ENCODE measurements around the gene ZNF446.
A peak's percentile ranks its signal among the peaks of the same experiment; 100 is the strongest.

ZNF446 gene

DNA sequence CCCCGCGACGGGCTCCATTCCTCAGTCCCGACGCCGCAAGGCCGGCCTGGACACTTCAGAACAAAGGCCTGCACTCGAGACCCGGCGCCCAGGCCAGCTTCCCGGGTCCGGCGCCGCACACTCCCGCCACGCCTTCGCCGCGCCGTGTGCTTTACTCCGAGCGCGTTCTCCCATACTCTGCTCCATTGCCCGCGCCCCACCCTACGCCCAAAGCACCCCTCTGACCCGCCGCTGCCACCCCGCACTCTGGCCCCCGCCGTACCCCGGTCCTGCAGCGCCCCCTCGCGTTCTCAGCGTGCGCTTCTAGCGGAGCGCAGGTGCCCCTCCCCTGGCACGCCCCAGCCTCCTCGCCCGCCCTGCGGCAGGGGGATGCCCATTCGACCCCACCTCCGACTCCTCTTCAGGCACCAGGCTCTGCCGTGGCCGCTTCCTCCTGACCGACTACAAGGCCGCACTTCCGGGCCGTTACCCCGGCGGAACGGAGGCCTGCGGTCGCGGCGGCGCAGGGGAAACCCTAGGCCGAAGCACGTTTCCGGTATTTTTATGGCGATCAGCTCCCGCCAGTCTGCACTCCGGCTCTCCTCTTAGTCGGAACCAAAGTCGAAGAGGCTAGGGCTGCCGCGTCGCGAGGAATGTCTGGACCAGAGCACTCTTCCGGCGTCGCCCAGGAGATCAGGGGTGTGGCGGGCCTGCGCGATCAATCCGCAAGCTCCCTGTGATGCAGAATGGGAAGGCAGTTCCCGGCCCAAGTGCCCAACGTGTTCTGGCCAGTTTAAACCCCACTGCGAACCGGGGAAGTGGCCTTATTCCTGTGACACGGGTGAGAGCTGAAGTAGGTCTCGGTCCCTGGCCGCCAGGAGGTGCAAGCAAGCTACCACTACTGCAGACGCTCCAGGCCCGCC, 43.5 kb downstream of the ZNF446 start, which contains the start of gene ZBTB45:
Gene ZBTB45, minus strand, starts transcription at position 456 of the 902 bp plus-strand sequence. CDS start 2,137 bp downstream, outside the sequence.
- H2BK15ac ChIP-seq (ENCODE audit: low read length): peak within 1 kb of the TSS; percentile 75
- H2AFZ ChIP-seq (ENCODE audit: low read length): peak within 1 kb of the TSS; percentile 90
- H4K8ac ChIP-seq (ENCODE audit: low read depth, low read length): no peak within 1 kb of the TSS
- H2AK5ac ChIP-seq (ENCODE audit: low read depth, low read length): peak within 1 kb of the TSS; percentile 99
- DNase-seq (ENCODE audit: low spot score): peak; percentile 90
- H2BK12ac ChIP-seq (ENCODE audit: low read length): peak within 1 kb of the TSS; percentile 58
- H3K4me1 ChIP-seq (ENCODE audit: control insufficient read depth in 2 of 2, insufficient read depth in 1 of 2, low read depth in 1 of 2, low read length in 2 of 2): peaks cover 9 to 12% of the 10 kb centered on the region in 2 donors
- no peaks in the 10 kb centered on the region for H3K9me3 ChIP-seq (replicated peaks in 1 of 2; ENCODE audit: control insufficient read depth in 2 of 2, insufficient read depth in 1 of 2, low read depth in 1 of 2, low read length in 2 of 2)
- peak within 1 kb of the TSS; percentile 98 for H3K23ac ChIP-seq (ENCODE audit: low read depth, low read length, poor library complexity)
- H3K27ac ChIP-seq (replicated peaks; ENCODE audit: low read length): peak within 1 kb of the TSS; percentile 94
- peak within 1 kb of the TSS; percentile 53 to 89 for H3K4me3 ChIP-seq (ENCODE audit: low read length in 2 of 2)
- peak within 1 kb of the TSS; percentile 85 for H4K91ac ChIP-seq (ENCODE audit: low read depth, low read length, poor library complexity)
- H3K36me3 ChIP-seq (replicated peaks in 1 of 2; ENCODE audit: control insufficient read depth in 2 of 2, insufficient read depth in 2 of 2, low read length in 2 of 2): peaks cover 19 to 27% of the 10 kb centered on the region in 2 donors
- H2BK120ac ChIP-seq (ENCODE audit: low read depth, low read length): peak within 1 kb of the TSS; percentile 72
- peak within 1 kb of the TSS; percentile 99 for H3K9ac ChIP-seq (ENCODE audit: low read depth, low read length, poor library complexity)
- H3K4ac ChIP-seq (ENCODE audit: low read length): peak within 1 kb of the TSS; percentile 99
- H3K18ac ChIP-seq (ENCODE audit: low read length): peak within 1 kb of the TSS; percentile 99
- peak within 1 kb of the TSS; percentile 85 for H3K14ac ChIP-seq (ENCODE audit: low read length)
- peak within 1 kb of the TSS; percentile 85 for H3K4me2 ChIP-seq (ENCODE audit: insufficient read depth, low read length, poor library complexity, severe bottlenecking)
- no CpG with 5 or more reads among the region's 87 CpGs for WGBS, 2 donors (ENCODE audit: extremely low coverage in 2 of 2, insufficient read length in 2 of 2, insufficient replicate concordance in 1 of 2)
- peaks cover 14% of the 10 kb centered on the region for H3K79me1 ChIP-seq (ENCODE audit: low read depth, low read length)
- no peaks in the 10 kb centered on the region for H3K27me3 ChIP-seq (ENCODE audit: control insufficient read depth in 3 of 3, insufficient read depth in 3 of 3, low read depth in 1 of 3, low read length in 3 of 3)
- peak within 1 kb of the TSS; percentile 93 for H2BK5ac ChIP-seq (ENCODE audit: low read length)

- no peak for DNase-seq (ENCODE audit: low spot score)
- peak overlapping the region; percentile 44 for H2BK120ac ChIP-seq (ENCODE audit: low read depth, low read length)
- H2BK5ac ChIP-seq (ENCODE audit: low read length): peak overlapping the region; percentile 93
- peaks cover 9 to 11% of the 10 kb centered on the region in 2 donors for H3K4me1 ChIP-seq (ENCODE audit: control insufficient read depth in 2 of 2, insufficient read depth in 1 of 2, low read depth in 1 of 2, low read length in 2 of 2)
- no peaks in the 10 kb centered on the region for H3K9me3 ChIP-seq (replicated peaks in 1 of 2; ENCODE audit: control insufficient read depth in 2 of 2, insufficient read depth in 1 of 2, low read depth in 1 of 2, low read length in 2 of 2)
- H3K36me3 ChIP-seq (replicated peaks in 1 of 2; ENCODE audit: control insufficient read depth in 2 of 2, insufficient read depth in 2 of 2, low read length in 2 of 2): peaks cover 19 to 23% of the 10 kb centered on the region in 2 donors
- H3K27ac ChIP-seq (replicated peaks; ENCODE audit: low read length): peak overlapping the region; percentile 94
- no peak overlapping the region for H4K91ac ChIP-seq (ENCODE audit: low read depth, low read length, poor library complexity)
- peak overlapping the region; percentile 53 to 89 for H3K4me3 ChIP-seq (ENCODE audit: low read length in 2 of 2)
- H3K23ac ChIP-seq (ENCODE audit: low read depth, low read length, poor library complexity): peak overlapping the region; percentile 98
- H3K14ac ChIP-seq (ENCODE audit: low read length): no peak overlapping the region
- H2BK12ac ChIP-seq (ENCODE audit: low read length): no peak overlapping the region
- peaks cover 14% of the 10 kb centered on the region for H3K79me1 ChIP-seq (ENCODE audit: low read depth, low read length)
- peaks cover 0 to 4% (median 0%) of the 10 kb centered on the region in 3 experiments for H3K27me3 ChIP-seq (ENCODE audit: control insufficient read depth in 3 of 3, insufficient read depth in 3 of 3, low read depth in 1 of 3, low read length in 3 of 3)
- H3K4ac ChIP-seq (ENCODE audit: low read length): no peak overlapping the region
- no peak overlapping the region for H2BK15ac ChIP-seq (ENCODE audit: low read length)
- peak overlapping the region; percentile 99 for H3K18ac ChIP-seq (ENCODE audit: low read length)
- peak overlapping the region; percentile 32 for H2AK5ac ChIP-seq (ENCODE audit: low read depth, low read length)
- H2AFZ ChIP-seq (ENCODE audit: low read length): peak overlapping the region; percentile 90
- peak overlapping the region; percentile 99 for H3K9ac ChIP-seq (ENCODE audit: low read depth, low read length, poor library complexity)
- H3K4me2 ChIP-seq (ENCODE audit: insufficient read depth, low read length, poor library complexity, severe bottlenecking): peak overlapping the region; percentile 85
- no CpG with 5 or more reads among the region's 7 CpGs for WGBS, 2 donors (ENCODE audit: extremely low coverage in 2 of 2, insufficient read length in 2 of 2, insufficient replicate concordance in 1 of 2)
- H4K8ac ChIP-seq (ENCODE audit: low read depth, low read length): no peak overlapping the region
Observed at GRCh38 chr19:58520257-58520599, 44.1 kb downstream of the ZNF446 start.

GRCh38 chr19:58521651-58522050, 45.5 kb downstream of the ZNF446 start:
- Histone ChIP-seq H2BK15ac (ENCODE audit: low read length) (no peak overlapping the region), H2AK5ac (ENCODE audit: low read depth, low read length) (no peak overlapping the region), H3K79me1 (ENCODE audit: low read depth, low read length) (peaks cover 12% of the 10 kb centered on the region), H3K4me3 (ENCODE audit: low read length in 2 of 2) (no peak overlapping the region), H2BK12ac (ENCODE audit: low read length) (no peak overlapping the region), H2BK5ac (ENCODE audit: low read length) (no peak overlapping the region), H3K27ac (replicated peaks; ENCODE audit: low read length) (no peak overlapping the region), H4K91ac (ENCODE audit: low read depth, low read length, poor library complexity) (no peak overlapping the region), H3K4ac (ENCODE audit: low read length) (no peak overlapping the region), H3K23ac (ENCODE audit: low read depth, low read length, poor library complexity) (no peak overlapping the region), H3K18ac (ENCODE audit: low read length) (no peak overlapping the region), H3K14ac (ENCODE audit: low read length) (no peak overlapping the region), H3K9me3 (replicated peaks in 1 of 2; ENCODE audit: control insufficient read depth in 2 of 2, insufficient read depth in 1 of 2, low read depth in 1 of 2, low read length in 2 of 2) (no peaks in the 10 kb centered on the region), H4K8ac (ENCODE audit: low read depth, low read length) (no peak overlapping the region), H3K9ac (ENCODE audit: low read depth, low read length, poor library complexity) (no peak overlapping the region), H2AFZ (ENCODE audit: low read length) (no peak overlapping the region), H3K4me2 (ENCODE audit: insufficient read depth, low read length, poor library complexity, severe bottlenecking) (no peak overlapping the region), H3K4me1 (ENCODE audit: control insufficient read depth in 2 of 2, insufficient read depth in 1 of 2, low read depth in 1 of 2, low read length in 2 of 2) (peaks cover 8 to 9% of the 10 kb centered on the region in 2 donors), H2BK120ac (ENCODE audit: low read depth, low read length) (no peak overlapping the region), H3K27me3 (ENCODE audit: control insufficient read depth in 3 of 3, insufficient read depth in 3 of 3, low read depth in 1 of 3, low read length in 3 of 3) (peaks cover 0 to 6% (median 0%) of the 10 kb centered on the region in 3 experiments), H3K36me3 (replicated peaks in 1 of 2; ENCODE audit: control insufficient read depth in 2 of 2, insufficient read depth in 2 of 2, low read length in 2 of 2) (peaks cover 8 to 11% of the 10 kb centered on the region in 2 donors)
- DNase-seq (ENCODE audit: low spot score): no peak
- no CpG with 5 or more reads among the region's 4 CpGs for WGBS, 2 donors (ENCODE audit: extremely low coverage in 2 of 2, insufficient read length in 2 of 2, insufficient replicate concordance in 1 of 2)

- H3K4me1 ChIP-seq (ENCODE audit: control insufficient read depth in 2 of 2, insufficient read depth in 1 of 2, low read depth in 1 of 2, low read length in 2 of 2): peaks cover 8 to 9% of the 10 kb centered on the region in 2 donors
- H4K91ac ChIP-seq (ENCODE audit: low read depth, low read length, poor library complexity): no peak overlapping the region
- H3K4ac ChIP-seq (ENCODE audit: low read length): no peak overlapping the region
- WGBS, 2 donors (ENCODE audit: extremely low coverage in 2 of 2, insufficient read length in 2 of 2, insufficient replicate concordance in 1 of 2): no CpG with 5 or more reads among the region's 3 CpGs
- no peak overlapping the region for H4K8ac ChIP-seq (ENCODE audit: low read depth, low read length)
- H2AFZ ChIP-seq (ENCODE audit: low read length): no peak overlapping the region
- no peak overlapping the region for H3K4me3 ChIP-seq (ENCODE audit: low read length in 2 of 2)
- no peak overlapping the region for H3K18ac ChIP-seq (ENCODE audit: low read length)
- H2BK12ac ChIP-seq (ENCODE audit: low read length): no peak overlapping the region
- no peak for DNase-seq (ENCODE audit: low spot score)
- peaks cover 0 to 6% (median 0%) of the 10 kb centered on the region in 3 experiments for H3K27me3 ChIP-seq (ENCODE audit: control insufficient read depth in 3 of 3, insufficient read depth in 3 of 3, low read depth in 1 of 3, low read length in 3 of 3)
- H2BK5ac ChIP-seq (ENCODE audit: low read length): no peak overlapping the region
- H2BK15ac ChIP-seq (ENCODE audit: low read length): no peak overlapping the region
- H3K79me1 ChIP-seq (ENCODE audit: low read depth, low read length): peaks cover 4% of the 10 kb centered on the region
- H3K9ac ChIP-seq (ENCODE audit: low read depth, low read length, poor library complexity): no peak overlapping the region
- H3K14ac ChIP-seq (ENCODE audit: low read length): no peak overlapping the region
- H3K27ac ChIP-seq (replicated peaks; ENCODE audit: low read length): no peak overlapping the region
- peak overlapping the region; percentile 4 for H3K23ac ChIP-seq (ENCODE audit: low read depth, low read length, poor library complexity)
- H2AK5ac ChIP-seq (ENCODE audit: low read depth, low read length): no peak overlapping the region
- H3K9me3 ChIP-seq (replicated peaks in 1 of 2; ENCODE audit: control insufficient read depth in 2 of 2, insufficient read depth in 1 of 2, low read depth in 1 of 2, low read length in 2 of 2): no peaks in the 10 kb centered on the region
- H3K4me2 ChIP-seq (ENCODE audit: insufficient read depth, low read length, poor library complexity, severe bottlenecking): no peak overlapping the region
- H3K36me3 ChIP-seq (replicated peaks in 1 of 2; ENCODE audit: control insufficient read depth in 2 of 2, insufficient read depth in 2 of 2, low read length in 2 of 2): peaks cover 0 to under 1% of the 10 kb centered on the region in 2 donors
- no peak overlapping the region for H2BK120ac ChIP-seq (ENCODE audit: low read depth, low read length)
Observed at GRCh38 chr19:58522709-58523108, 46.6 kb downstream of the ZNF446 start.

Measured in neuronal stem cell (in vitro differentiated cells).